Measurements from ENCODE around the gene RXFP1. TPM values are rescaled to one million over a fixed set of nuclear protein-coding genes. Genes with fewer than 3 reads are reported as not detected.

Gene RXFP1
- total RNA-seq, 1 experiment from 2014 or later, result not detected

DNA sequence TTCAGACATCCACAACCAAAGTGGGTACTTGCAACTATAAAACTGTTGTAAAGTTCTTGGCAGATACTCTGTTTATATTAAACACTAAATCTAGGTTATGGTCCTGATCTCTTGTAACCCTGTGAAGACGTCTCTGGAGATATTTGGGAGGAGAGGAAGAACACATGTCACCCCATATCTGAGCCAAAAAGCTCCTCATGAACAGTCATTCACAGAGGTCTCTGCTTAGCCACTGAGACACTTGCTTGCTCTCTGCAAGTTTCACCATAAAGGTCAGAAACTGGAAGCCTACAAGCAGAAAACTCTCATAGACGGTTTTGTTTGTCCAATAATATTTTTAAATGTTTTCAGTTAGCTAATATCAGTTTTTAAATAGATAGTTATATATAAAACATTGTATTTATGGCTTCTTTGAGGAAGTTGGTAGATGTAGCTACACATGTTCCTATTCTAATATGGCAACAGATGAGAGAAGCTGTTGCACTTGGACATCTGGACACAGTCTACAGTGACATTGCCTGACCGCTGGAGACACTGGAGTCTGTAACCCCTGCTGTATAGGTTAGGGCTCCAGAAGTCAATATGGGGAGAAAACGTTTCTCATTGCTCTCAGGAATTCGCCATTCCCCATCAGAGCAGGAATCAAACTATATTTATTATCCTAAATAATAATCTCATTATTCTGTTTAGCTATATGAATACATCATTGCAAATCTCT is 76.4 kb downstream of the RXFP1 start:
- intact Hi-C loops (cut with micrococcal nuclease; ENCODE audit: unreplicated experiment), result no loop called here
- H3K27ac ChIP-seq (ENCODE audit: low read depth, low read length, poor library complexity, severe bottlenecking), result no peak overlapping the region
- POLR2A ChIA-PET (ENCODE audit: low non-redundant PET), result no interaction called here
- no TSS peak for BruUV-seq (replicated peaks)
- H3K4me1 ChIP-seq (ENCODE audit: insufficient read depth, low read length, poor library complexity, severe bottlenecking), result no peaks in the 10 kb centered on the region
- TF ChIP-seq, protein P1, sequence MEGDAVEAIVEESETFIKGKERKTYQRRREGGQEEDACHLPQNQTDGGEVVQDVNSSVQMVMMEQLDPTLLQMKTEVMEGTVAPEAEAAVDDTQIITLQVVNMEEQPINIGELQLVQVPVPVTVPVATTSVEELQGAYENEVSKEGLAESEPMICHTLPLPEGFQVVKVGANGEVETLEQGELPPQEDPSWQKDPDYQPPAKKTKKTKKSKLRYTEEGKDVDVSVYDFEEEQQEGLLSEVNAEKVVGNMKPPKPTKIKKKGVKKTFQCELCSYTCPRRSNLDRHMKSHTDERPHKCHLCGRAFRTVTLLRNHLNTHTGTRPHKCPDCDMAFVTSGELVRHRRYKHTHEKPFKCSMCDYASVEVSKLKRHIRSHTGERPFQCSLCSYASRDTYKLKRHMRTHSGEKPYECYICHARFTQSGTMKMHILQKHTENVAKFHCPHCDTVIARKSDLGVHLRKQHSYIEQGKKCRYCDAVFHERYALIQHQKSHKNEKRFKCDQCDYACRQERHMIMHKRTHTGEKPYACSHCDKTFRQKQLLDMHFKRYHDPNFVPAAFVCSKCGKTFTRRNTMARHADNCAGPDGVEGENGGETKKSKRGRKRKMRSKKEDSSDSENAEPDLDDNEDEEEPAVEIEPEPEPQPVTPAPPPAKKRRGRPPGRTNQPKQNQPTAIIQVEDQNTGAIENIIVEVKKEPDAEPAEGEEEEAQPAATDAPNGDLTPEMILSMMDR (conservative IDR thresholded peaks at IDR 0.05; ENCODE audit: low read depth, low read length), result no peak
- no peak for TF ChIP-seq EZH2 (IDR thresholded peaks at IDR 0.05; ENCODE audit: borderline replicate concordance, low read depth, low read length, poor library complexity, severe bottlenecking)
- CTCF ChIA-PET, result no interaction called here
- no peak for DNase-seq (ENCODE audit: low spot score)
- H3K9me3 ChIP-seq (ENCODE audit: low read depth, low read length, poor library complexity, severe bottlenecking), result no peaks in the 10 kb centered on the region
- no peaks in the 10 kb centered on the region for H3K36me3 ChIP-seq (ENCODE audit: insufficient read depth, low read length, poor library complexity, severe bottlenecking)
- H3K4me3 ChIP-seq (ENCODE audit: low read depth, low read length, poor library complexity, severe bottlenecking), result no peak overlapping the region
- peaks cover 13% of the 10 kb centered on the region for H3K27me3 ChIP-seq (replicated peaks; ENCODE audit: insufficient read depth, low read depth, low read length, poor library complexity)

DNA sequence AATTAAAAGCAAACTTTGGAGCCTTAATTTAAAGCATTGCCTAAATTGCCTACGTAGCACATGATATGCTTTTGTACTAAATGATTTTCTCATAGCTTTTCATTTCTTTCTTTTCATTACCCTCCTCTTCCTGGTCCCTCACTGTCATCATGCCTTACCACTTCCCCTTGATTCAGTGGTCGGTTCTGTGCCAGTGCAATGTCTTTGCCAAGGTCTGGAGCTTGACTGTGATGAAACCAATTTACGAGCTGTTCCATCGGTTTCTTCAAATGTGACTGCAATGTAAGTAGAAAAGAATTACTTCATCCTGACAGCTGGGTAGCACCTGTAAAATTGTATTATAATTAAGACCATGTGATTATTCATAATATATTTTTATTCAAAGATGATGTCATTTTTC is 77.5 kb downstream of the RXFP1 start:
- ChIA-PET POLR2A (ENCODE audit: low non-redundant PET) (interaction anchor here (0.7 kb wide), 1 partner anchor 29 kb away, joined by 3 read pairs; no protein-coding TSS in a partner anchor), CTCF (interaction anchor here (0.6 kb wide), 1 partner anchor 325 kb away, joined by 4 read pairs; no protein-coding TSS in a partner anchor)
- no peaks in the 10 kb centered on the region for H3K9me3 ChIP-seq (ENCODE audit: low read depth, low read length, poor library complexity, severe bottlenecking)
- H3K4me1 ChIP-seq (ENCODE audit: insufficient read depth, low read length, poor library complexity, severe bottlenecking), result no peaks in the 10 kb centered on the region
- BruUV-seq (replicated peaks), result no TSS peak
- no peaks in the 10 kb centered on the region for H3K36me3 ChIP-seq (ENCODE audit: insufficient read depth, low read length, poor library complexity, severe bottlenecking)
- intact Hi-C loops (cut with micrococcal nuclease; ENCODE audit: unreplicated experiment), result no loop called here
- no peak overlapping the region for H3K4me3 ChIP-seq (ENCODE audit: low read depth, low read length, poor library complexity, severe bottlenecking)
- no peak for TF ChIP-seq EZH2 (IDR thresholded peaks at IDR 0.05; ENCODE audit: borderline replicate concordance, low read depth, low read length, poor library complexity, severe bottlenecking)
- TF ChIP-seq, protein P1 (conservative IDR thresholded peaks at IDR 0.05; ENCODE audit: low read depth, low read length), result no peak
- no peak for DNase-seq (ENCODE audit: low spot score)
- no peak overlapping the region for H3K27ac ChIP-seq (ENCODE audit: low read depth, low read length, poor library complexity, severe bottlenecking)
- H3K27me3 ChIP-seq (replicated peaks; ENCODE audit: insufficient read depth, low read depth, low read length, poor library complexity), result peaks cover 13% of the 10 kb centered on the region

DNA sequence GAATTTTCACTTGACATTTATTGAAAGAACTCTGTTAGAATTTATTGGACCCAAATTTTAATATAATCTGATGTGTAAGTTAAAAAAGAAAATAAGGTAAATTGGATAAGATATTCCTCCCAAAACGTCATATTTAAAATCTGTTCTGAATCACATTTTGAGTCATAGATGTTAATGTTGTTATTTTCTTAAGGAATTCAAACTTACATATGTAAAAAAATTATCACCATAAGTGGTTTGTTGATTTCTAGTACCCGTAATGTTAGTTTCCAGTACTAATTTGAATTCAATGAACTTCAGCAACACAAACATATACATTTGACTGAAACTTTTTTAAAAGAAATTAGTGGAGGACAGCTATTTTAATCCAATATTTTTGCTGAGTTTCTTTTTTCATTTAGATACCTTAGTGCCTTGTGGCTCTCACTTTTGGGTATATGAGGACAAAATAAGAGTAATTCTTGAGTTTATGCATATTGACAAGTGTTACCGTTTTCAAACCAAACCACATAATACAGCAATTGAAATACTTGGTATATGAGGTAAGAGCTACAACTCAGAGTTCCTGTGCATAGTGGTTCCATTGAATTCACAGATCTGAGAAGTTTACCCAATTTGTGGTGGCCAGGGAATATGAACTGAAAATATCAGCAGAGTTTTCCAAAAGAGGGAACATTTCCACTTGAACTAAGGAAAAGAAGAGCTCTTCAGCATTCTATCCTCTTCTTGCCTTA is 78.2 kb downstream of the RXFP1 start:
- Histone ChIP-seq H3K9me3 (ENCODE audit: low read depth, low read length, poor library complexity, severe bottlenecking) (no peaks in the 10 kb centered on the region), H3K27me3 (replicated peaks; ENCODE audit: insufficient read depth, low read depth, low read length, poor library complexity) (peaks cover 13% of the 10 kb centered on the region), H3K27ac (ENCODE audit: low read depth, low read length, poor library complexity, severe bottlenecking) (no peak overlapping the region), H3K36me3 (ENCODE audit: insufficient read depth, low read length, poor library complexity, severe bottlenecking) (no peaks in the 10 kb centered on the region), H3K4me3 (ENCODE audit: low read depth, low read length, poor library complexity, severe bottlenecking) (no peak overlapping the region), H3K4me1 (ENCODE audit: insufficient read depth, low read length, poor library complexity, severe bottlenecking) (no peaks in the 10 kb centered on the region)
- no TSS peak for BruUV-seq (replicated peaks)
- intact Hi-C loops (cut with micrococcal nuclease; ENCODE audit: unreplicated experiment), result no loop called here
- CTCF ChIA-PET, result no interaction called here
- POLR2A ChIA-PET (ENCODE audit: low non-redundant PET), result no interaction called here
- no peak for DNase-seq (ENCODE audit: low spot score)
- no peak for TF ChIP-seq EZH2 (IDR thresholded peaks at IDR 0.05; ENCODE audit: borderline replicate concordance, low read depth, low read length, poor library complexity, severe bottlenecking)
- TF ChIP-seq, protein P1 (conservative IDR thresholded peaks at IDR 0.05; ENCODE audit: low read depth, low read length), result no peak
